ENCODE results near the gene EEF2K. TPM values are rescaled to one million over a fixed set of nuclear protein-coding genes. Genes with fewer than 3 reads are reported as not detected.

Gene EEF2K
- total and polyA plus RNA-seq, 2 of the 13 experiments (the other 11 are each of a cell fraction or from before 2014, with no cell fraction given), result 22.0 to 23.8 TPM

DNA sequence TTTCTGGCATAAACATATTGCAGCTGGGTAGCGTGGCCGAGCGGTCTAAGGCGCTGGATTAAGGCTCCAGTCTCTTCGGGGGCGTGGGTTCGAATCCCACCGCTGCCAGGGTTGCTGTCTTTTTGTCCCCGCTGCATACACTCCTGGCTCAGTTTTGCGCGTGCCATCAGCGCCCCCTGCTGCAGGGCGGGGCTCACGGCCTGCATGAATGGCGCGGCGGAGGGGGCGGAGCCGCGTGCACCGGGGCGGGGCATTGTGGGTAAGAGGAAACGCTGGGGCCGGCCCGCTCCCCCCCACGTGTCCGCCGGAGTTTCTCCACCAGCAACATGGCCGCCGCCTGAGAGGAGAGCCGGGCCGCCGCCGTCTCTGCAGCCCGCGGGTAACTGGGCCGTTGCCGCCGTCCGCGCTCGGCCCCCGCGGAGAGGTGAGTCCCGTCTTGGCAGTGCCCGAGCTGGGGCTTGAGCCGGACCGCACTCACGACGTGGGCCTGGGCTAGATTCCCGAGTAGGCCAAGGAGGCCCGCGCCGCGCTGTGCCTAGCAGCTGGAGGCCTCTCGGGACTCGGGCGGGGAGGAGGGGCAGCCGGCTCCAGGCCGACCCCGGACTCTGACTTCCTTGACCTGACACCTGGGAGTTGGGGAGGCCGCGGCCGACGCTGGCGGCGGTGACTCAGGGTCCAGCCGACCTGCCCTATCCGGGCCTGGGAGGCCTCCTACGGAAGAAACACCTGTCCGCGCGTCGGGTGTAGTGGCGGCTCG, 91.2 kb downstream of the EEF2K start, which contains the start of gene POLR3E (continued):
- TF ChIP-seq, protein P1, sequence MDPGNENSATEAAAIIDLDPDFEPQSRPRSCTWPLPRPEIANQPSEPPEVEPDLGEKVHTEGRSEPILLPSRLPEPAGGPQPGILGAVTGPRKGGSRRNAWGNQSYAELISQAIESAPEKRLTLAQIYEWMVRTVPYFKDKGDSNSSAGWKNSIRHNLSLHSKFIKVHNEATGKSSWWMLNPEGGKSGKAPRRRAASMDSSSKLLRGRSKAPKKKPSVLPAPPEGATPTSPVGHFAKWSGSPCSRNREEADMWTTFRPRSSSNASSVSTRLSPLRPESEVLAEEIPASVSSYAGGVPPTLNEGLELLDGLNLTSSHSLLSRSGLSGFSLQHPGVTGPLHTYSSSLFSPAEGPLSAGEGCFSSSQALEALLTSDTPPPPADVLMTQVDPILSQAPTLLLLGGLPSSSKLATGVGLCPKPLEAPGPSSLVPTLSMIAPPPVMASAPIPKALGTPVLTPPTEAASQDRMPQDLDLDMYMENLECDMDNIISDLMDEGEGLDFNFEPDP (CRISPR knock-in tag; conservative IDR thresholded peaks at IDR 0.05), result no peak; the same call in none of the 2 replicates
- TF ChIP-seq SRSF4 (IDR thresholded peaks at IDR 0.05; ENCODE audit: low read depth, low read length, poor library complexity, severe bottlenecking) (no peak), SAFB2 (CRISPR knock-in tag; IDR thresholded peaks at IDR 0.05; ENCODE audit: borderline replicate concordance, low read depth) (peak; percentile 99), ADNP (CRISPR knock-in tag; IDR thresholded peaks at IDR 0.05) (peak; percentile 89), SUZ12 (IDR thresholded peaks at IDR 0.05; ENCODE audit: low read depth, low read length) (peak; percentile 40), KMT2A (CRISPR knock-in tag; IDR thresholded peaks at IDR 0.05) (peak; percentile 85), ZNF75D (CRISPR knock-in tag; IDR thresholded peaks at IDR 0.05; ENCODE audit: borderline replicate concordance) (no peak), MYC (CRISPR knock-in tag; IDR thresholded peaks at IDR 0.05; ENCODE audit: borderline replicate concordance) (peak; percentile 99), KLF9 (CRISPR knock-in tag; IDR thresholded peaks at IDR 0.05; ENCODE audit: low read depth) (peak; percentile 98; the same call in 1 of the 2 replicates), CHCHD3 (CRISPR knock-in tag; IDR thresholded peaks at IDR 0.05) (peak; percentile 99), ZFP36L2 (CRISPR knock-in tag; IDR thresholded peaks at IDR 0.05) (no peak; the same call in 1 of the 2 replicates)
- TF ChIP-seq, protein P2, sequence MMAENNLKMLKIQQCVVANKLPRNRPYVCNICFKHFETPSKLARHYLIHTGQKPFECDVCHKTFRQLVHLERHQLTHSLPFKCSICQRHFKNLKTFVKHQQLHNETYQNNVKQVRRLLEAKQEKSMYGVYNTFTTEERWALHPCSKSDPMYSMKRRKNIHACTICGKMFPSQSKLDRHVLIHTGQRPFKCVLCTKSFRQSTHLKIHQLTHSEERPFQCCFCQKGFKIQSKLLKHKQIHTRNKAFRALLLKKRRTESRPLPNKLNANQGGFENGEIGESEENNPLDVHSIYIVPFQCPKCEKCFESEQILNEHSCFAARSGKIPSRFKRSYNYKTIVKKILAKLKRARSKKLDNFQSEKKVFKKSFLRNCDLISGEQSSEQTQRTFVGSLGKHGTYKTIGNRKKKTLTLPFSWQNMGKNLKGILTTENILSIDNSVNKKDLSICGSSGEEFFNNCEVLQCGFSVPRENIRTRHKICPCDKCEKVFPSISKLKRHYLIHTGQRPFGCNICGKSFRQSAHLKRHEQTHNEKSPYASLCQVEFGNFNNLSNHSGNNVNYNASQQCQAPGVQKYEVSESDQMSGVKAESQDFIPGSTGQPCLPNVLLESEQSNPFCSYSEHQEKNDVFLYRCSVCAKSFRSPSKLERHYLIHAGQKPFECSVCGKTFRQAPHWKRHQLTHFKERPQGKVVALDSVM (CRISPR knock-in tag; IDR thresholded peaks at IDR 0.05), result peak; percentile 88
- TF ChIP-seq, protein P3, sequence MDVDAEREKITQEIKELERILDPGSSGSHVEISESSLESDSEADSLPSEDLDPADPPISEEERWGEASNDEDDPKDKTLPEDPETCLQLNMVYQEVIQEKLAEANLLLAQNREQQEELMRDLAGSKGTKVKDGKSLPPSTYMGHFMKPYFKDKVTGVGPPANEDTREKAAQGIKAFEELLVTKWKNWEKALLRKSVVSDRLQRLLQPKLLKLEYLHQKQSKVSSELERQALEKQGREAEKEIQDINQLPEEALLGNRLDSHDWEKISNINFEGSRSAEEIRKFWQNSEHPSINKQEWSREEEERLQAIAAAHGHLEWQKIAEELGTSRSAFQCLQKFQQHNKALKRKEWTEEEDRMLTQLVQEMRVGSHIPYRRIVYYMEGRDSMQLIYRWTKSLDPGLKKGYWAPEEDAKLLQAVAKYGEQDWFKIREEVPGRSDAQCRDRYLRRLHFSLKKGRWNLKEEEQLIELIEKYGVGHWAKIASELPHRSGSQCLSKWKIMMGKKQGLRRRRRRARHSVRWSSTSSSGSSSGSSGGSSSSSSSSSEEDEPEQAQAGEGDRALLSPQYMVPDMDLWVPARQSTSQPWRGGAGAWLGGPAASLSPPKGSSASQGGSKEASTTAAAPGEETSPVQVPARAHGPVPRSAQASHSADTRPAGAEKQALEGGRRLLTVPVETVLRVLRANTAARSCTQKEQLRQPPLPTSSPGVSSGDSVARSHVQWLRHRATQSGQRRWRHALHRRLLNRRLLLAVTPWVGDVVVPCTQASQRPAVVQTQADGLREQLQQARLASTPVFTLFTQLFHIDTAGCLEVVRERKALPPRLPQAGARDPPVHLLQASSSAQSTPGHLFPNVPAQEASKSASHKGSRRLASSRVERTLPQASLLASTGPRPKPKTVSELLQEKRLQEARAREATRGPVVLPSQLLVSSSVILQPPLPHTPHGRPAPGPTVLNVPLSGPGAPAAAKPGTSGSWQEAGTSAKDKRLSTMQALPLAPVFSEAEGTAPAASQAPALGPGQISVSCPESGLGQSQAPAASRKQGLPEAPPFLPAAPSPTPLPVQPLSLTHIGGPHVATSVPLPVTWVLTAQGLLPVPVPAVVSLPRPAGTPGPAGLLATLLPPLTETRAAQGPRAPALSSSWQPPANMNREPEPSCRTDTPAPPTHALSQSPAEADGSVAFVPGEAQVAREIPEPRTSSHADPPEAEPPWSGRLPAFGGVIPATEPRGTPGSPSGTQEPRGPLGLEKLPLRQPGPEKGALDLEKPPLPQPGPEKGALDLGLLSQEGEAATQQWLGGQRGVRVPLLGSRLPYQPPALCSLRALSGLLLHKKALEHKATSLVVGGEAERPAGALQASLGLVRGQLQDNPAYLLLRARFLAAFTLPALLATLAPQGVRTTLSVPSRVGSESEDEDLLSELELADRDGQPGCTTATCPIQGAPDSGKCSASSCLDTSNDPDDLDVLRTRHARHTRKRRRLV (CRISPR knock-in tag; IDR thresholded peaks at IDR 0.05), result peak; percentile 93
- TF ChIP-seq, protein P4, sequence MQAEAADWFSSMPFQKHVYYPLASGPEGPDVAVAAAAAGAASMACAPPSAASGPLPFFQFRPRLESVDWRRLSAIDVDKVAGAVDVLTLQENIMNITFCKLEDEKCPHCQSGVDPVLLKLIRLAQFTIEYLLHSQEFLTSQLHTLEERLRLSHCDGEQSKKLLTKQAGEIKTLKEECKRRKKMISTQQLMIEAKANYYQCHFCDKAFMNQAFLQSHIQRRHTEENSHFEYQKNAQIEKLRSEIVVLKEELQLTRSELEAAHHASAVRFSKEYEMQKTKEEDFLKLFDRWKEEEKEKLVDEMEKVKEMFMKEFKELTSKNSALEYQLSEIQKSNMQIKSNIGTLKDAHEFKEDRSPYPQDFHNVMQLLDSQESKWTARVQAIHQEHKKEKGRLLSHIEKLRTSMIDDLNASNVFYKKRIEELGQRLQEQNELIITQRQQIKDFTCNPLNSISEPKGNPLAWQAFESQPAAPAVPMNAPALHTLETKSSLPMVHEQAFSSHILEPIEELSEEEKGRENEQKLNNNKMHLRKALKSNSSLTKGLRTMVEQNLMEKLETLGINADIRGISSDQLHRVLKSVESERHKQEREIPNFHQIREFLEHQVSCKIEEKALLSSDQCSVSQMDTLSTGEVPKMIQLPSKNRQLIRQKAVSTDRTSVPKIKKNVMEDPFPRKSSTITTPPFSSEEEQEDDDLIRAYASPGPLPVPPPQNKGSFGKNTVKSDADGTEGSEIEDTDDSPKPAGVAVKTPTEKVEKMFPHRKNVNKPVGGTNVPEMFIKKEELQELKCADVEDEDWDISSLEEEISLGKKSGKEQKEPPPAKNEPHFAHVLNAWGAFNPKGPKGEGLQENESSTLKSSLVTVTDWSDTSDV (CRISPR knock-in tag; IDR thresholded peaks at IDR 0.05), result peak; percentile 95

All from HepG2 (cell line).